SJSA1 (cell line): Measurements from ENCODE around the gene UACA. TPM values are rescaled to one million over a fixed set of nuclear protein-coding genes. Genes with fewer than 3 reads are reported as not detected.
A peak's percentile ranks its signal among the peaks of the same experiment; 100 is the strongest.
"Not testable (repeated sequence)": the region's sequence is repeated elsewhere in the genome, so short reads cannot be mapped to it uniquely, and the experiment has no call there.

Source experiments
- DNase-seq, 2 experiments: peaks; one replicate each; pipeline ENCODE4 v3.0.0-alpha.2; 2015 to 2020; ENCODE audit warnings: low spot score in 2 of 2, low read depth in 1 of 2
- H3K27ac ChIP-seq: fragments of 250-450 bp; sonication (Bioruptor Pico); 2 replicates; pipeline ENCODE4 v1.5.1; 2020; ENCODE audit warnings: mild to moderate bottlenecking, moderate library complexity
- H3K27me3 ChIP-seq: fragments of 250-450 bp; sonication (Bioruptor Pico); replicated peaks from 2 replicates; pipeline ENCODE4 v1.5.1; 2020; ENCODE audit warnings: mild to moderate bottlenecking, moderate library complexity
- H3K36me3 ChIP-seq: fragments of 250-450 bp; sonication (Bioruptor Pico); 2 replicates; pipeline ENCODE4 v1.5.1; 2020; ENCODE audit warnings: mild to moderate bottlenecking
- H3K4me1 ChIP-seq: fragments of 250-450 bp; sonication (Bioruptor Pico); replicated peaks from 2 replicates; pipeline ENCODE4 v1.6.1; 2021; ENCODE audit warnings: mild to moderate bottlenecking
- H3K4me3 ChIP-seq: fragments of 250-450 bp; sonication (Bioruptor Pico); 2 replicates; pipeline ENCODE4 v1.5.1; 2020; ENCODE audit warnings: mild to moderate bottlenecking
- H3K9me3 ChIP-seq: fragments of 250-450 bp; sonication (Bioruptor Pico); replicated peaks from 2 replicates; pipeline ENCODE4 v1.5.1; 2020; ENCODE audit warnings: mild to moderate bottlenecking
- total RNA-seq: library from RNA; depleted of rRNA; stranded (reverse); fragments of >200 nt; shearing (Covaris generic); gene quantifications from 2 replicates; pipeline ENCODE4 v1.2.3, GENCODE V29; 2014

UACA gene
- total RNA-seq, 1 experiment from 2014 or later, result 26.8 TPM

DNA sequence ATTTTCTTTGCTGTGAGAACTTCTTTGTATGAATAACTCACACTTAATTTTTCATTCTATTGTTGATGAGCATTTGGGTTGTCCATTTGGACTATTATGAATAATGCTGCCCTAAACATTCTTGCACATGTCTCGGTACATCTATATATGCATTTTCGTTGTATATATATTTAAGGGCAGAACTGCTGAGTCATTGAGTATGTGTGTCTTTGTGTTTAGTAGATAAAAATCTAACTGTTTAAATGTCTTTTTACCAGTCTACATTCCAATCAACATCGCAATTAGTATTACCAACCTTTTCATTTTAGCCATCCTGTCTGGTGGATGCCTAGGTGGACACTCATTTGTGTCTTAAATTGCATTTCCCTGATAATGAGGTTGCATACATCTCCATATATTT lies 144.4 kb downstream of the UACA start:
- DNase-seq, result no peak
- no peak overlapping the region for H3K4me3 ChIP-seq
- no peaks in the 10 kb centered on the region for H3K27me3 ChIP-seq
- no peaks in the 10 kb centered on the region; the same call in 1 of the 2 replicates for H3K9me3 ChIP-seq
- no peak overlapping the region for H3K27ac ChIP-seq
- H3K4me1 ChIP-seq, result peaks cover 9% of the 10 kb centered on the region
- H3K36me3 ChIP-seq, result no peaks in the 10 kb centered on the region

DNA sequence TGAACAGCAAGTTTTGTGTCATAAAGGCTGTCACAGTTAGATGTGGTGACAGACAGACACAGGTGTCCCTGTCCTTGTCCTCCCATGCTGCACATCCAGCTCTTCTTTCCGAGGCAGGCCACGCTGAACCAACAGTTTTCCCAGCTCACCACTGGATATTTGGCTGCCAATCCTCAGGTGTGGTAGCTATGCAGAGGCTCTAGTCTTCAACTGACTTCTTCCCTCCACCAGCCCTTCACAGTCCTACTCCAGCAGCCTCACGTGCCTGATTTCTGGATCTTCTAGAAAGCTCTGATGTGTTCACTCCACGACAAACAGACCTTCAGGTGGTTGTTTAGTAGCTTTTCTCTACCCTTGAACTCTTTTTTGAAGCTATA lies 145.5 kb downstream of the UACA start:
- H3K27ac ChIP-seq, result no peak overlapping the region
- no peaks in the 10 kb centered on the region for H3K27me3 ChIP-seq
- no peaks in the 10 kb centered on the region; the same call in 1 of the 2 replicates for H3K9me3 ChIP-seq
- DNase-seq, result no peak
- no peaks in the 10 kb centered on the region for H3K36me3 ChIP-seq
- no peak overlapping the region for H3K4me3 ChIP-seq
- peaks cover 9% of the 10 kb centered on the region for H3K4me1 ChIP-seq

DNA sequence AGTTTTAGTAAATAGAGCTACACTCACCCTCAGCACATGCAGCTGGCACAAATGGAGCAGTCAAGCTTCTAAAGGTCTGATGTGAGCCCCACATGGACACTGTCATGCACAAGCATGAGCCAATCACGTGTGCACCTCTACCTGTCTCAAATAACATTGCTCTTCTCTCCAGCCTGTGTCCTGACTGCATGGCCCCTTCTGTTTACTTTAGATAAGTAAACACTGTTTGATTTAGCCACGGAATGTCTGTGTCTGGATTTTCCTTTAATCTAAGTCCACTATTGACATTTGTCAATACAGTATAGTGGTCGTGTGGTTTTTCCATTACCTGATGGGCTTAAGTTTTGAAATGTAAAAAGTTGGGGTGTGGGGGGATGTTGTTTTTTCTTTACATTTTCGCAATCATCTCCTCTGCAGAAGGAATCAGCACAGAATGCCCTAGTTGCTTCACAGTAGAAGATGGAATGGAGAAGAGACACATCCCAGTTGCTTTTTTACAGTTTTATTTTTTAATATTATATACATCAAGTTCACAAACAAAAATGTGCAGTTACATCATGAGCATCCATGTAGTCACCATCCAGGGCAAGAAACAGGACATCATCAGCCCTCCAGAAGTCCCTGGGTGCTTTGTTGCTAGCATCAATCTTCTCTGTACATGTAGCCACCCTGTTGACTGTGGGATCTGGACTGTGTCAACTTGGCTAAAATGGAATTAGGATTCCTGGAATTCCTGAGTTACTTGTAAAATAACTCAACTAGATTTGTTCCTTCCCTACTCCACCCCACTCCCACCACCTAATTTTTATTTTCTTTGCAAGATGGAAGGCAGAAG lies 146.1 kb downstream of the UACA start:
- no peak overlapping the region for H3K27ac ChIP-seq
- no peak overlapping the region for H3K4me3 ChIP-seq
- no peaks in the 10 kb centered on the region; the same call in 1 of the 2 replicates for H3K9me3 ChIP-seq
- no peak for DNase-seq
- peaks cover 9% of the 10 kb centered on the region for H3K4me1 ChIP-seq
- H3K36me3 ChIP-seq, result no peaks in the 10 kb centered on the region
- H3K27me3 ChIP-seq, result no peaks in the 10 kb centered on the region

DNA sequence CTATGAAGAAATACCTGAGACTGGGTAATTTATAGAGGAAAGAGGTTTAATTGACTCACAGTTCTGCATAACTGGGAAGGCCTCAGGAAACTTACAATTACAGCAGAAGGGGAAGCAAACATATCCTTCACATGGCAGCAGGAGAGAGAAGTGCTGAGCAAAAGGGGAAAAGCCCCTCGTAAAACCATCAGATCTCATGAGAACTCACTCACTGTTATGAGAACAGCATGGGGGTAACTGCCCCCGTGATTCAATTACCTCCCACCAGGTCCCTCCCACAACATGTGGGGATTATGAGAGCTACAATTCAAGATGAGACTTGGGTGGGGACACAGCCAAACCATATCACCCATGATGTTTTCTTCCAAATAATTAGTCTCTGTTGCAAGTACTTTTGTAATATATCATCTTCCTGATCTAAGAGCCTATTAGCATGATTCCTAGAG lies 147.0 kb downstream of the UACA start:
- not testable (repeated sequence) for H3K36me3 ChIP-seq, H3K4me3 ChIP-seq, H3K4me1 ChIP-seq, H3K9me3 ChIP-seq, H3K27ac ChIP-seq, H3K27me3 ChIP-seq
- peak in 1 of 2 experiments; percentile 7 for DNase-seq

DNA sequence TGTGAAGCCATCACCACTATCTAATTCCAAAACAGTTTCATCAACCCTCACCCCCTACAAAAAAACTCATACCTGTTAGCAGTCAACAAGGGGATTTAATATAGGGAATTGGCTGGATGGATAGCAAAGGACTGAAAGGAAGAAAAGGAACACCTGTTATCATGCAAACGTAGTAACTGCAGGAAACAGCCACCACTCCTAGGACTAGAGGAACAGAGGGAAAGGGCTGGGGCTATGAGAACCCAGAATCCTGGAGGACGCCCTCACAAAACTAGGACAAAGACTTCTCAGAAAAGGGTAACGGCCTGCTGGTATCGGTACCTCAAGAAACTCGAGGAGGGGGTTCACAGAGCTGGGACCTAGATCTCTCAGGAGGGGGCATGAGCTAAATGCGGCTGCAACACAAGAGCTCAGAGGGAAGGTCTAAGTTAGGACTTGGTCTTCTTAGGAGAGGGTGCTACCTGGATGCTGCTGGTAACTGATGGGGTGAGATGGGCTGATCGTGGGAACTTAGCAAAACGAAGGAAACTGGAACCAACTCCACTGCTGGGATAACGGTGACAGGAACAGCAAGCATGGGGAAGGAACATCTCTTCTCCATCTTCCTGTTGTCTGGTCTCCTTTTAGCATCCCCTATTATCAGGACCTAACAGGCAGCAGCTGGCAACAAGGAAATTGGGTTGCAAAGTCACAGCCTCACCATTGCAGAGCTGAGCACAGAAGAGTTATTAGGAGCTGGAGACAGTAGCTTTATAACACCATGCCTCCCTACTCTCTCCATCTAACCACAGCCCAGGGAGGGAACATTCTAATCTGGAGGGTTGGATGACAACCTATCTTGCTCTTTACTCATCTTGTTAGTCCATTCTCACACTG lies 147.7 kb downstream of the UACA start:
- Histone ChIP-seq H3K27me3 (no peaks in the 10 kb centered on the region), H3K4me1 (peaks cover 9% of the 10 kb centered on the region), H3K9me3 (no peaks in the 10 kb centered on the region; the same call in 1 of the 2 replicates), H3K27ac (no peak overlapping the region), H3K36me3 (no peaks in the 10 kb centered on the region), H3K4me3 (no peak overlapping the region)
- peak in 1 of 2 experiments; percentile 5 for DNase-seq

DNA sequence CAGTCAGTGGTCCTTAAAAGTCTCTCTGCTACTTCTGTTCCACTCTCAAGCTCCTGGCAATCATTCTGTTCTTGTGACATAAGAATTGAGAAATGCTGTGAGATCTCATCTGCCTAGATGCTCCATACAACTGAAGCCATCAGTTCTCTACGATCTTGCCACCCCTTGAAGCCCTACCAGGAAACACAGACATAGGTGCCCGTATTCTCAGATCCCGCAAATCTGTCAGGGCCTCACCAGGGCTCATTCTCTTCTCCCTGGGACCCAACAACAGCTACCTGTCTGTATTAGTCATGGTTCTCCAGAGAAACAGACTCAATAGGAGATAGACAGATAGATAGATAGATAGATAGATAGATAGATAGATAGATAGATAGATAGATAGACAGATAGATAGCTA lies 149.1 kb downstream of the UACA start:
- H3K27me3 ChIP-seq, result no peaks in the 10 kb centered on the region
- H3K9me3 ChIP-seq, result no peaks in the 10 kb centered on the region; the same call in 1 of the 2 replicates
- H3K27ac ChIP-seq, result no peak overlapping the region
- no peaks in the 10 kb centered on the region for H3K36me3 ChIP-seq
- H3K4me3 ChIP-seq, result no peak overlapping the region
- H3K4me1 ChIP-seq, result peaks cover 9% of the 10 kb centered on the region
- DNase-seq, result no peak

DNA sequence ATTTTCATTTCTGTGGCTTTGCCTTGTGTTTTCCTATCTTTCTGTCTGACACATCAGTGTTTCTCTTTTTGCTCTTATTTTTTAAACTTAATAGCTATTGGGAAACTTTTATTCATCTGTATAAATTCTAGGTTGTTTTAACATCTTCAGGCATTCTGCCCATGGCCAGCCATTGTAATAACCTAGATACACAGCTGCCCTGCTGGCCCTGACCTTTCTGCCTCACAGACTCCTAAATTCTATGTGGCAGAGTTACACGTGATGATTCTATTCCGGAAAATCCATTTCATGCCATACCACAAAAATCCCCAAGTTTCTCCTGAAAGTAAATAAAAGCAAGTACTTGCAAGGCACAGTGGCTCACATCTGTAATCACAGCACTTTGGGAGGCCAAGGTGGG lies 150.1 kb downstream of the UACA start:
- H3K4me1 ChIP-seq, result peaks cover 6% of the 10 kb centered on the region
- no peaks in the 10 kb centered on the region for H3K36me3 ChIP-seq
- H3K27me3 ChIP-seq, result no peaks in the 10 kb centered on the region
- DNase-seq, result no peak
- H3K4me3 ChIP-seq, result no peak overlapping the region
- no peaks in the 10 kb centered on the region; the same call in 1 of the 2 replicates for H3K9me3 ChIP-seq
- no peak overlapping the region for H3K27ac ChIP-seq

DNA sequence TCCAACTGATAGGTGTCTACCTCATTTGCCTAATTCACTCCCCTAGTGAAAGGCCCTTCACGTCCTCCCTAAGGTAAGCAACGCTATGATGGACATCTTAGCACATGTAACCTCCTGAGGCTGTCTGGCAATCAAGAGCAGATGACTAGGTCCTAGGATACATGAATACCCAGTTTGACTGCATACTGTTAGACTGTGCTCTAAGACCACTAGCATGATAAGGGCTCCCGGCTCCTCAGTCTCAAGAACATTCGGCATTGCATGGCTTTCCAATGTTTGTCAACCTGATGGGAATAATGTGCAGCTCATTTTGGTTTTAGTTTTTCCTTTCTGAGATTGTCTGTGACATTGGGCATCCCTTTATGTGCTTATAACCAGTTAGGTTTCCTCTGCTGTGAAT lies 152.1 kb downstream of the UACA start:
- Histone ChIP-seq H3K4me1 (no peaks in the 10 kb centered on the region), H3K27me3 (no peaks in the 10 kb centered on the region), H3K36me3 (no peaks in the 10 kb centered on the region), H3K9me3 (no peaks in the 10 kb centered on the region; the same call in 1 of the 2 replicates), H3K27ac (no peak overlapping the region), H3K4me3 (no peak overlapping the region)
- no peak for DNase-seq

DNA sequence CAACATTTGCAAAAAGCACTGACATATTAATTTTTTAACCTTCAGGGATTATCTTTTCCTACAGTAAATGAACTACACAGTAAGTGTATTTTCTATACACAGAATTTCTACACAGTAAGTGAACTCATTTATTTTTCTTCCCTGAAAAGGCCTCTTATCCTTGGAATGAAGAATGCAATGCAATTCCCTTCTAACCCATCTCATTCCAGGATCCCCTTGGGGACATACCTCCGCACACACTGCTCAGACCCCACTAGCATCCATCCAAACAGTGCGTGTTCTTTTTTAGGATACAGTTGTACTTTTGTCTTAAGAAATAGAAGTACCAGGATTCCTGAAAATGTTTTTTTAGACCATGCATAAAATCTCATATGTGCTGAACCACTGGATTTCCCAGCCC lies 152.8 kb downstream of the UACA start:
- H3K27ac ChIP-seq, result no peak overlapping the region
- no peak for DNase-seq
- H3K27me3 ChIP-seq, result no peaks in the 10 kb centered on the region
- H3K9me3 ChIP-seq, result no peaks in the 10 kb centered on the region; the same call in 1 of the 2 replicates
- no peaks in the 10 kb centered on the region; the same call in 1 of the 2 replicates for H3K4me1 ChIP-seq
- H3K4me3 ChIP-seq, result no peak overlapping the region
- H3K36me3 ChIP-seq, result no peaks in the 10 kb centered on the region

DNA sequence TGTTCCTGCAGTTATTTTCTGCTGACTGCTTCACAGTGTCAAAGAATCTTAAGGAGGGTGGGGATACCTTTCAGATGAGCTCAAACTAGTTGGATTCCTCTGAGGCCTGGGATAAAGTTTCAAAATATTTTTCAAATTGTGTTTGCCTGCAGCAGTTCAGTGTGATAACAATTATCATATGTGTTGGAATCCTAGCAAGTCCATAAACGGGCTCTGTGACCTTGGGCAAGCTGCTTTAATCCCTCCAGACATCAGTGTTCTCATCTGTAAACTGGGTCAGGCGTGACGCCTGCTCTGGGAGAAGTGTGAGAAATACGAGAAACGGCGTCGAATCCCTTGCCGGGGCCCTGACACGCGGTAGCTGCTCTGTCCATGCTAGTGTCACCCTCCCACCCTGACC lies 153.5 kb downstream of the UACA start:
- H3K9me3 ChIP-seq, result no peaks in the 10 kb centered on the region; the same call in 1 of the 2 replicates
- H3K36me3 ChIP-seq, result no peaks in the 10 kb centered on the region
- no peak overlapping the region for H3K27ac ChIP-seq
- peak in 1 of 2 experiments; percentile 19 for DNase-seq
- no peak overlapping the region for H3K4me3 ChIP-seq
- H3K27me3 ChIP-seq, result no peaks in the 10 kb centered on the region
- peaks cover 3% of the 10 kb centered on the region; the same call in 1 of the 2 replicates for H3K4me1 ChIP-seq

DNA sequence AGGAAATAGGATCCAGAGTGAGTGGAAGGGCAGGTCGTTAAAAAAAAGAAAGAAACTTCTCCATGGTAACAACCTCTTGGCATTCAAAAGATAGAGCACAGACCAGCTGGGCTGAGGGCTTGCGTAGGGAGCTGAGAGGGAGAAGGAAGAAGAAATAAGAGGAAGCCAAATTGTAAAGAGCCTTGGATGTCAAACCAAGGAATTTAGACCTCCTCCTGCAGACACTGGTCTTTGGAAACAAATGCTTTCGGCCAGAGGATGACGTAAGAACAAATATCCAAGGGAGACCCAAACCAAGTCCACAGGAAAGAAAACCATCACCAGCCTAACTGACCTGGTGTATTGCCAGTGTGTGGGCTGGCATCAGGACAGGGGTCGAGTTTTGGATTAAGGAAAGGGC lies 155.2 kb downstream of the UACA start:
- Histone ChIP-seq H3K27ac (no peak overlapping the region), H3K27me3 (no peaks in the 10 kb centered on the region), H3K9me3 (no peaks in the 10 kb centered on the region), H3K4me3 (no peak overlapping the region), H3K36me3 (no peaks in the 10 kb centered on the region), H3K4me1 (peaks cover 3% of the 10 kb centered on the region; the same call in 1 of the 2 replicates)
- no peak for DNase-seq

DNA sequence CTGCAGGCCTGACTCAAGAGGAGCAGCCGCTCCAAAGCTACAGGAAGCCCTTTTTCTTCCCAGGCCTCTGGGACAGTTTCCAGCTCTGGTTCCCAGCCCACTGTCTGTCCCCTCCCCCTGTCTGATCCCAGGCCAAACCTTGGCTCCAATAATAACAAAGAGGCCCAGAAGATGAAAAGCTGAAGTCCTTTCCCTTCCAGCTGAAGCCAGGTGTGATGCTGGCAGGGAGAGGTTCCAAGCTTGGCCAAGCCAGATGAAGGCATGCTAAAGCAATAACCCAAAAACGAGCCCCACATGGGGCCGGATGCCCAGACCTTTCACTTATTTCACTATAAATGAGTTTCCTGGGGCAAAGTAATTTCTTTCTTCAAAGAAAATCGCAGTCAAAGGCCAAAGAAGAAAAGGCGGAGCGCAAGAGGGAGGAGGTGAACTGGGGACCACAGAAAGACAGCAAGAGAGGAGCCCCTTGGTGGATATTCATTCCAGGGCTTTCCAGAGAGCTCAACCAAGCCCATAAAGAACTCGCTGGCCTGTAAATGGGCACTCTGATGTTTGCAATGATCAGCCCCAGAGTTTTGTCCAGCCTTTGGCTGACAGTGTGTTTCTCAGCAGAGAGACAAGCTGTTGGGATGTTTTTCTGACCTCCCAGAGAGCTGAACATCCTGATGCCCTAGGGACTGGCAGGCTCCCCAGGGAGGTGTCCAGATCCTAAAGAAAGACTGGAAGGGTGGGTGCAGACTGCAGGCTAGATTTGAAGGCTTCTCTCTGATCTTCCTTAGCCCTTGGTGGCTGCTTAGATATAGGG lies 157.6 kb downstream of the UACA start:
- H3K4me3 ChIP-seq, result no peak overlapping the region
- H3K27me3 ChIP-seq, result no peaks in the 10 kb centered on the region
- H3K4me1 ChIP-seq, result peaks cover 3% of the 10 kb centered on the region; the same call in 1 of the 2 replicates
- no peak overlapping the region for H3K27ac ChIP-seq
- DNase-seq, result no peak
- no peaks in the 10 kb centered on the region for H3K36me3 ChIP-seq
- H3K9me3 ChIP-seq, result no peaks in the 10 kb centered on the region

DNA sequence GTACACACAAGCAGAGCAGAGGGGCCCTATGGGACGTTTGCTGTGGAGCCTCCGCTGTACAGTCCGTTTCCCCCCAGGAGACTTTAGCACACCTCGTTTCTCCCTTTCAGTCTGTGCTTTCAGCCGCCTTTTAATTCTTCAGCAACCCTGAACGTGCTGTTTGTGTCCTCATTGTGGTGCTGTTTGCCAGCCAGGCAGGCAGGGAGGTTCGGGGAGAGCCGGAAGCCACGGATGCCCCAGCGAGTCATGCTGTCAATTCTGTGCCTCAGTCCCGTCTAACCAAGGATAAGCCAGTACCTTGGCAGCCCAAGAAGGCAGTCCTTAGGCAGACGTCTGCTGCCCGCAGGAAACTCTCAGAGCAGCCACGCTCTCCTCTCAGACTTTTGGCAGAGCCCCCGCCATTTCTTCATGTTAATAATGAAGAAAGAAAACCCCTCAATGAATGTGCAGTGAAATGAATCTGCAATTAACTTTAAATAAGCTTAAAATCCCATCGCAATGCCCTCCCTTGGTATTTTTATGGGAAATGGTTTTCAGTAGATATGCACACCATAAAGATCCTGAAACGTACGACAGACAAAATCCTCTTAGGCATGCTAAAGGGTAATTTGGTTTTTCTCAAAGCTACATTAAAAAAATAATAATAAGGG lies 158.6 kb downstream of the UACA start:
- Histone ChIP-seq H3K4me3 (no peak overlapping the region), H3K4me1 (peaks cover 3% of the 10 kb centered on the region; the same call in 1 of the 2 replicates), H3K27ac (no peak overlapping the region), H3K27me3 (no peaks in the 10 kb centered on the region), H3K9me3 (no peaks in the 10 kb centered on the region), H3K36me3 (no peaks in the 10 kb centered on the region)
- DNase-seq, result no peak
